Endothelial cell of umbilical vein (primary cell): Measurements from ENCODE around the gene NT5DC4.

Experiments used
- EZH2 ChIP-seq: IDR thresholded peaks from 2 replicates; pipeline ENCODE4 v1.6.1; 2012; ENCODE audit warnings: borderline replicate concordance, low read depth, mild to moderate bottlenecking, moderate library complexity, low read length, inconsistent platforms; ENCODE audit not compliant: severe bottlenecking
- FOS ChIP-seq: IDR thresholded peaks from 2 replicates; pipeline ENCODE4 v1.6.1; 2011; ENCODE audit warnings: mild to moderate bottlenecking, low read length, moderate library complexity, borderline replicate concordance; ENCODE audit not compliant: insufficient read depth
- JUN ChIP-seq: IDR thresholded peaks from 2 replicates; pipeline ENCODE4 v1.6.1; 2011; ENCODE audit warnings: borderline replicate concordance, low read depth; ENCODE audit not compliant: insufficient read length, insufficient read depth
- POLR2A ChIP-seq: IDR thresholded peaks from 2 replicates; pipeline ENCODE4 v1.6.1; 2012; ENCODE audit warnings: low read depth, mild to moderate bottlenecking, control low read depth, low read length
- POLR2AphosphoS5 ChIP-seq: IDR thresholded peaks from 2 replicates; pipeline ENCODE4 v1.6.1; 2012; ENCODE audit warnings: low read depth, mild to moderate bottlenecking, control low read depth, low read length, moderate library complexity; ENCODE audit not compliant: insufficient read depth
- TF ChIP-seq, protein P1 (sequence below), 2 donors: IDR thresholded peaks; 1 replicate in 1 of 2; 2 replicates in 1 of 2; pipeline ENCODE4 v1.5.1; 2011; ENCODE audit warnings: low read length in 2 of 2, mild to moderate bottlenecking in 2 of 2, moderate library complexity in 2 of 2, control low read depth in 1 of 2, inconsistent platforms in 1 of 2, low read depth in 1 of 2; ENCODE audit not compliant: insufficient read depth in 1 of 2; ENCODE audit errors: extremely low read depth in 1 of 2
- TF ChIP-seq, protein P2 (sequence below): IDR thresholded peaks from 2 replicates; pipeline ENCODE4 v1.6.1; 2011; ENCODE audit not compliant: insufficient read depth, insufficient read length

DNA sequence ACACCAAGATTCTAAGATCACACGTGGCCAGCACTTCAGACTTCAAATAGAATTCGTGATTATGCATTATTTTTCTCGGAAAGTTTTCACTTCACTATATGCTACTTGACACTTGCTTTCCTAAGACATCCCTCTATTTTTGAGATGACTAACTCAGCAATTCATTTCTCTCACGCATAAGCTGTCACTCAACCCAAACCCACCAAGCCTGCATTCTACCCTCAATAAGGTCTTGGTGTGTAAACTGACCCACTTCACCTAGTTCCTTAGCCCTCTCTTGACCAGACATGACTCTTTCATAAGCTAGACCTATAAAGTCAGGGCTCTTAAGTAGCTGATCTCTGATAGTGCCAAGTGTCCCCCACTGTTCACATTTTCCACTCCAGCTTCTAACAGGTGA, 31.8 kb downstream of the NT5DC4 start:
- TF ChIP-seq POLR2AphosphoS5 (no peak), FOS (no peak), EZH2 (no peak), POLR2A (no peak), JUN (no peak)
- TF ChIP-seq, protein P1, sequence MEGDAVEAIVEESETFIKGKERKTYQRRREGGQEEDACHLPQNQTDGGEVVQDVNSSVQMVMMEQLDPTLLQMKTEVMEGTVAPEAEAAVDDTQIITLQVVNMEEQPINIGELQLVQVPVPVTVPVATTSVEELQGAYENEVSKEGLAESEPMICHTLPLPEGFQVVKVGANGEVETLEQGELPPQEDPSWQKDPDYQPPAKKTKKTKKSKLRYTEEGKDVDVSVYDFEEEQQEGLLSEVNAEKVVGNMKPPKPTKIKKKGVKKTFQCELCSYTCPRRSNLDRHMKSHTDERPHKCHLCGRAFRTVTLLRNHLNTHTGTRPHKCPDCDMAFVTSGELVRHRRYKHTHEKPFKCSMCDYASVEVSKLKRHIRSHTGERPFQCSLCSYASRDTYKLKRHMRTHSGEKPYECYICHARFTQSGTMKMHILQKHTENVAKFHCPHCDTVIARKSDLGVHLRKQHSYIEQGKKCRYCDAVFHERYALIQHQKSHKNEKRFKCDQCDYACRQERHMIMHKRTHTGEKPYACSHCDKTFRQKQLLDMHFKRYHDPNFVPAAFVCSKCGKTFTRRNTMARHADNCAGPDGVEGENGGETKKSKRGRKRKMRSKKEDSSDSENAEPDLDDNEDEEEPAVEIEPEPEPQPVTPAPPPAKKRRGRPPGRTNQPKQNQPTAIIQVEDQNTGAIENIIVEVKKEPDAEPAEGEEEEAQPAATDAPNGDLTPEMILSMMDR (IDR thresholded peaks at IDR 0.05; ENCODE audit: extremely low read depth in 1 of 2, insufficient read depth in 1 of 2, low read depth in 1 of 2, low read length in 2 of 2), result no peak
- TF ChIP-seq, protein P2, sequence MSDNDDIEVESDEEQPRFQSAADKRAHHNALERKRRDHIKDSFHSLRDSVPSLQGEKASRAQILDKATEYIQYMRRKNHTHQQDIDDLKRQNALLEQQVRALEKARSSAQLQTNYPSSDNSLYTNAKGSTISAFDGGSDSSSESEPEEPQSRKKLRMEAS, result no peak
